MM.1S (cell line): ENCODE results near the gene AGBL4.

ENCODE experiments used
- DNase-seq: peaks from one replicate; pipeline ENCODE4 v3.0.0-alpha.2; 2015
- H2AFZ ChIP-seq: fragments of 300-600 bp; sonication (generic); 2 replicates; pipeline ENCODE4 v1.6.0; 2016; ENCODE audit warnings: antibody characterized with exemption, low read length
- H3F3A ChIP-seq: fragments of 300-600 bp; sonication (generic); 2 replicates; pipeline ENCODE4 v1.6.1; 2016; ENCODE audit warnings: mild to moderate bottlenecking, antibody characterized with exemption, low read length, moderate library complexity, mixed read lengths; ENCODE audit not compliant: insufficient read depth
- H3K27ac ChIP-seq: fragments of 300-600 bp; sonication (generic); 2 replicates; pipeline ENCODE4 v1.5.1; 2016; ENCODE audit warnings: mild to moderate bottlenecking, low read length
- H3K27me3 ChIP-seq: fragments of 300-600 bp; sonication (generic); replicated peaks from 2 replicates; pipeline ENCODE4 v1.6.0; 2016; ENCODE audit warnings: low read length; ENCODE audit not compliant: insufficient read depth
- H3K36me3 ChIP-seq: fragments of 300-600 bp; sonication (generic); replicated peaks from 2 replicates; pipeline ENCODE4 v1.6.1; 2016; ENCODE audit warnings: mild to moderate bottlenecking, low read length, mixed read lengths; ENCODE audit not compliant: insufficient read depth
- H3K4me1 ChIP-seq: fragments of 300-600 bp; sonication (generic); 2 replicates; pipeline ENCODE4 v1.6.1; 2016; ENCODE audit warnings: low read length, mixed read lengths
- H3K4me2 ChIP-seq: fragments of 300-600 bp; sonication (generic); 2 replicates; pipeline ENCODE4 v1.6.0; 2016; ENCODE audit warnings: low read depth, low read length
- H3K4me3 ChIP-seq: fragments of 300-600 bp; sonication (generic); 2 replicates; pipeline ENCODE4 v1.5.1; 2016; ENCODE audit warnings: low read length, mixed read lengths
- H3K79me2 ChIP-seq: fragments of 300-600 bp; sonication (generic); 2 replicates; pipeline ENCODE4 v1.6.1; 2016; ENCODE audit warnings: mixed run types, low read length, mixed read lengths
- H3K9ac ChIP-seq: fragments of 300-600 bp; sonication (generic); 2 replicates; pipeline ENCODE4 v1.6.1; 2016; ENCODE audit warnings: low read length, mixed read lengths
- H3K9me2 ChIP-seq: fragments of 300-600 bp; sonication (generic); replicated peaks from 2 replicates; pipeline ENCODE4 v1.6.1; 2016; ENCODE audit warnings: mild to moderate bottlenecking, low read length, mixed read lengths; ENCODE audit not compliant: insufficient read depth
- H3K9me3 ChIP-seq: fragments of 300-600 bp; sonication (generic); replicated peaks from 2 replicates; pipeline ENCODE4 v1.6.1; 2016; ENCODE audit warnings: mild to moderate bottlenecking, low read length, mixed read lengths; ENCODE audit not compliant: insufficient read depth
- H4K20me1 ChIP-seq: fragments of 300-600 bp; sonication (generic); 2 replicates; pipeline ENCODE4 v1.6.1; 2016; ENCODE audit warnings: mild to moderate bottlenecking, low read length, moderate library complexity, mixed read lengths; ENCODE audit not compliant: insufficient read depth
- EZH2 ChIP-seq: fragments of 300-600 bp; sonication (generic); optimal IDR thresholded peaks from 2 replicates; pipeline ENCODE3; 2017; ENCODE audit warnings: low read depth, mild to moderate bottlenecking, antibody characterized with exemption, low read length, mixed read lengths
- EZH2phosphoT487 ChIP-seq: fragments of 300-600 bp; sonication (generic); IDR thresholded peaks from 2 replicates; pipeline ENCODE4 v1.6.1; 2018; ENCODE audit warnings: antibody characterized with exemption, low read length
- TF ChIP-seq, protein P1 (sequence below): fragments of 300-600 bp; sonication (generic); IDR thresholded peaks from 2 replicates; pipeline ENCODE4 v1.5.1; 2016; ENCODE audit warnings: antibody characterized with exemption, low read length, mixed read lengths

Gene AGBL4

GRCh38 chr1:48761411-48761810 lies 1262.3 kb downstream of the AGBL4 start:
- Histone ChIP-seq H4K20me1 (no peaks in the 10 kb centered on the region), H2AFZ (no peak overlapping the region), H3K4me2 (no peak overlapping the region)

GRCh38 chr1:48760857-48761256 lies 1262.9 kb downstream of the AGBL4 start:
- Histone ChIP-seq H3K9me3 (no peaks in the 10 kb centered on the region), H4K20me1 (no peaks in the 10 kb centered on the region), H3K27ac (no peak overlapping the region), H2AFZ (no peak overlapping the region), H3K9ac (no peak overlapping the region), H3K4me3 (no peak overlapping the region), H3K36me3 (no peaks in the 10 kb centered on the region), H3K9me2 (no peaks in the 10 kb centered on the region), H3K79me2 (no peaks in the 10 kb centered on the region), H3K4me2 (no peak overlapping the region), H3F3A (no peaks in the 10 kb centered on the region), H3K27me3 (no peaks in the 10 kb centered on the region), H3K4me1 (peaks cover 7% of the 10 kb centered on the region)
- DNase-seq, result no peak
- no peak for TF ChIP-seq EZH2
- TF ChIP-seq EZH2phosphoT487, result no peak

More at GRCh38 chr1:48761411-48761810, 1262.3 kb downstream of the AGBL4 start:
- no peaks in the 10 kb centered on the region for H3F3A ChIP-seq
- no peaks in the 10 kb centered on the region for H3K9me2 ChIP-seq
- TF ChIP-seq, protein P1, sequence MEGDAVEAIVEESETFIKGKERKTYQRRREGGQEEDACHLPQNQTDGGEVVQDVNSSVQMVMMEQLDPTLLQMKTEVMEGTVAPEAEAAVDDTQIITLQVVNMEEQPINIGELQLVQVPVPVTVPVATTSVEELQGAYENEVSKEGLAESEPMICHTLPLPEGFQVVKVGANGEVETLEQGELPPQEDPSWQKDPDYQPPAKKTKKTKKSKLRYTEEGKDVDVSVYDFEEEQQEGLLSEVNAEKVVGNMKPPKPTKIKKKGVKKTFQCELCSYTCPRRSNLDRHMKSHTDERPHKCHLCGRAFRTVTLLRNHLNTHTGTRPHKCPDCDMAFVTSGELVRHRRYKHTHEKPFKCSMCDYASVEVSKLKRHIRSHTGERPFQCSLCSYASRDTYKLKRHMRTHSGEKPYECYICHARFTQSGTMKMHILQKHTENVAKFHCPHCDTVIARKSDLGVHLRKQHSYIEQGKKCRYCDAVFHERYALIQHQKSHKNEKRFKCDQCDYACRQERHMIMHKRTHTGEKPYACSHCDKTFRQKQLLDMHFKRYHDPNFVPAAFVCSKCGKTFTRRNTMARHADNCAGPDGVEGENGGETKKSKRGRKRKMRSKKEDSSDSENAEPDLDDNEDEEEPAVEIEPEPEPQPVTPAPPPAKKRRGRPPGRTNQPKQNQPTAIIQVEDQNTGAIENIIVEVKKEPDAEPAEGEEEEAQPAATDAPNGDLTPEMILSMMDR, result no peak
- TF ChIP-seq EZH2 (no peak), EZH2phosphoT487 (no peak)
- H3K79me2 ChIP-seq, result no peaks in the 10 kb centered on the region
- H3K9ac ChIP-seq, result no peak overlapping the region
- no peaks in the 10 kb centered on the region for H3K36me3 ChIP-seq
- H3K4me1 ChIP-seq, result peaks cover 7% of the 10 kb centered on the region
- H3K27ac ChIP-seq, result no peak overlapping the region
- no peak for DNase-seq
- H3K9me3 ChIP-seq, result no peaks in the 10 kb centered on the region
- H3K27me3 ChIP-seq, result no peaks in the 10 kb centered on the region
- H3K4me3 ChIP-seq, result no peak overlapping the region

DNA sequence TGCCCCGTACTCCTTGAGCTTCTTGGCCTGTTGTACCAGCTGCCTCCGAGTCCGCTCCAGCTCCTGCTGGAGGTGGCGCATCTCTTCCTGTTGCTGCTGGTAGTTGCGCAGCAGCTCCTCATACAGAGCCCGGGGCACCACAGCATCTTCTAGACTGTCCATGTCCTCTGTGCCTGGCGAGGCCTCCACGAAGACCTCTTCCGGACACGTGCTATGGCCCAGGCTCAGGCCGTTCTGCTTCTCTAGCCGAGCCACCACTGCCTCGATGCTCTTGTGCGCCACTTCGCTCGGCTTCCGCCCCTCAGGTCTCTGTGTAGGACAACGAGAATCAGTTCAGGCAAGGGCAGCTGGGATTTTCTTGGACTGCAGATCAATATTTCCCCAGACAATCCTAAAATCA lies 1264.8 kb downstream of the AGBL4 start:
- H3K4me2 ChIP-seq, result no peak overlapping the region
- H3K4me3 ChIP-seq, result no peak overlapping the region
- TF ChIP-seq, protein P1, result no peak
- TF ChIP-seq EZH2phosphoT487 (no peak), EZH2 (no peak)
- H3K36me3 ChIP-seq, result no peaks in the 10 kb centered on the region
- H3K27me3 ChIP-seq, result no peaks in the 10 kb centered on the region
- no peak for DNase-seq
- peaks cover 7% of the 10 kb centered on the region for H3K4me1 ChIP-seq
- no peaks in the 10 kb centered on the region for H4K20me1 ChIP-seq
- H2AFZ ChIP-seq, result no peak overlapping the region
- no peaks in the 10 kb centered on the region for H3K79me2 ChIP-seq
- no peaks in the 10 kb centered on the region for H3F3A ChIP-seq
- no peak overlapping the region for H3K27ac ChIP-seq
- no peak overlapping the region for H3K9ac ChIP-seq
- no peaks in the 10 kb centered on the region for H3K9me2 ChIP-seq
- H3K9me3 ChIP-seq, result no peaks in the 10 kb centered on the region

GRCh38 chr1:48757363-48757762 lies 1266.4 kb downstream of the AGBL4 start:
- H3K9ac ChIP-seq, result no peak overlapping the region
- no peaks in the 10 kb centered on the region for H3K9me3 ChIP-seq
- H3K79me2 ChIP-seq, result no peaks in the 10 kb centered on the region
- no peak overlapping the region for H3K27ac ChIP-seq
- H3K4me1 ChIP-seq, result peaks cover 7% of the 10 kb centered on the region
- no peaks in the 10 kb centered on the region for H3K36me3 ChIP-seq
- TF ChIP-seq, protein P1, result no peak
- TF ChIP-seq EZH2 (no peak), EZH2phosphoT487 (no peak)
- H3F3A ChIP-seq, result no peaks in the 10 kb centered on the region
- H3K9me2 ChIP-seq, result no peaks in the 10 kb centered on the region
- DNase-seq, result no peak
- H3K4me2 ChIP-seq, result no peak overlapping the region
- no peak overlapping the region for H3K4me3 ChIP-seq
- no peaks in the 10 kb centered on the region for H4K20me1 ChIP-seq
- H2AFZ ChIP-seq, result no peak overlapping the region
- no peaks in the 10 kb centered on the region for H3K27me3 ChIP-seq
